ENCODE measurements around the gene SCN7A.

Gene SCN7A

GRCh38 chr2:166494140-166494624 is at the start of gene SCN7A:
TSS of gene SCN7A (minus strand) at chr2:166494249. CDS start at chr2:166477696, 16,553 bp downstream.
- Histone ChIP-seq H3K27me3 (ENCODE audit: insufficient read depth, low read length) (peaks cover 17% of the 10 kb centered on the region), H3K36me3 (ENCODE audit: insufficient read depth, low read depth, low read length) (no peaks in the 10 kb centered on the region), H3K4me3 (ENCODE audit: low read length) (peak within 1 kb of the TSS; percentile 77), H3K9ac (ENCODE audit: low read depth, low read length) (peak within 1 kb of the TSS; percentile 61), H3K9me3 (ENCODE audit: insufficient read depth, low read depth, low read length) (no peaks in the 10 kb centered on the region), H3K4me1 (ENCODE audit: insufficient read depth, low read length) (peaks cover 3% of the 10 kb centered on the region), H3K27ac (ENCODE audit: low read length) (no peak within 1 kb of the TSS)

GRCh38 chr2:166539340-166540162 is 45.5 kb upstream of the SCN7A start:
- no peaks in the 10 kb centered on the region for H3K27me3 ChIP-seq (ENCODE audit: insufficient read depth, low read length)
- H3K36me3 ChIP-seq (ENCODE audit: insufficient read depth, low read depth, low read length) = no peaks in the 10 kb centered on the region
- no peak overlapping the region for H3K4me3 ChIP-seq (ENCODE audit: low read length)
- H3K4me1 ChIP-seq (ENCODE audit: insufficient read depth, low read length) = no peaks in the 10 kb centered on the region
- H3K9ac ChIP-seq (ENCODE audit: low read depth, low read length) = no peak overlapping the region
- H3K27ac ChIP-seq (ENCODE audit: low read length) = no peak overlapping the region
- no peaks in the 10 kb centered on the region for H3K9me3 ChIP-seq (ENCODE audit: insufficient read depth, low read depth, low read length)

GRCh38 chr2:166536111-166536510 is 42.1 kb upstream of the SCN7A start:
- H3K9me3 ChIP-seq (ENCODE audit: insufficient read depth, low read depth, low read length) = no peaks in the 10 kb centered on the region
- H3K9ac ChIP-seq (ENCODE audit: low read depth, low read length) = no peak overlapping the region
- H3K27me3 ChIP-seq (ENCODE audit: insufficient read depth, low read length) = no peaks in the 10 kb centered on the region
- no peaks in the 10 kb centered on the region for H3K36me3 ChIP-seq (ENCODE audit: insufficient read depth, low read depth, low read length)
- no peak overlapping the region for H3K4me3 ChIP-seq (ENCODE audit: low read length)
- no peaks in the 10 kb centered on the region for H3K4me1 ChIP-seq (ENCODE audit: insufficient read depth, low read length)
- no peak overlapping the region for H3K27ac ChIP-seq (ENCODE audit: low read length)

- Histone ChIP-seq H3K27ac (ENCODE audit: low read length) (no peak overlapping the region), H3K4me1 (ENCODE audit: insufficient read depth, low read length) (no peaks in the 10 kb centered on the region; the same call in 1 of the 2 replicates), H3K9me3 (ENCODE audit: insufficient read depth, low read depth, low read length) (no peaks in the 10 kb centered on the region), H3K4me3 (ENCODE audit: low read length) (no peak overlapping the region), H3K9ac (ENCODE audit: low read depth, low read length) (no peak overlapping the region), H3K36me3 (ENCODE audit: insufficient read depth, low read depth, low read length) (no peaks in the 10 kb centered on the region), H3K27me3 (ENCODE audit: insufficient read depth, low read length) (no peaks in the 10 kb centered on the region)
Observed at GRCh38 chr2:166521155-166521554, 27.1 kb upstream of the SCN7A start.

GRCh38 chr2:166520604-166521003 is 26.6 kb upstream of the SCN7A start:
- no peaks in the 10 kb centered on the region for H3K9me3 ChIP-seq (ENCODE audit: insufficient read depth, low read depth, low read length)
- no peak overlapping the region for H3K27ac ChIP-seq (ENCODE audit: low read length)
- no peaks in the 10 kb centered on the region; the same call in 1 of the 2 replicates for H3K4me1 ChIP-seq (ENCODE audit: insufficient read depth, low read length)
- no peaks in the 10 kb centered on the region for H3K27me3 ChIP-seq (ENCODE audit: insufficient read depth, low read length)
- no peaks in the 10 kb centered on the region for H3K36me3 ChIP-seq (ENCODE audit: insufficient read depth, low read depth, low read length)
- no peak overlapping the region for H3K9ac ChIP-seq (ENCODE audit: low read depth, low read length)
- H3K4me3 ChIP-seq (ENCODE audit: low read length) = no peak overlapping the region

- H3K27me3 ChIP-seq (ENCODE audit: insufficient read depth, low read length) = no peaks in the 10 kb centered on the region
- no peaks in the 10 kb centered on the region for H3K36me3 ChIP-seq (ENCODE audit: insufficient read depth, low read depth, low read length)
- no peak overlapping the region for H3K27ac ChIP-seq (ENCODE audit: low read length)
- H3K9me3 ChIP-seq (ENCODE audit: insufficient read depth, low read depth, low read length) = no peaks in the 10 kb centered on the region
- no peak overlapping the region for H3K4me3 ChIP-seq (ENCODE audit: low read length)
- no peaks in the 10 kb centered on the region; the same call in 1 of the 2 replicates for H3K4me1 ChIP-seq (ENCODE audit: insufficient read depth, low read length)
- H3K9ac ChIP-seq (ENCODE audit: low read depth, low read length) = no peak overlapping the region
Observed at GRCh38 chr2:166519391-166519962, 25.4 kb upstream of the SCN7A start.

GRCh38 chr2:166518634-166519390 is 24.8 kb upstream of the SCN7A start:
- no peak overlapping the region for H3K9ac ChIP-seq (ENCODE audit: low read depth, low read length)
- H3K4me3 ChIP-seq (ENCODE audit: low read length) = no peak overlapping the region
- H3K9me3 ChIP-seq (ENCODE audit: insufficient read depth, low read depth, low read length) = no peaks in the 10 kb centered on the region
- H3K27ac ChIP-seq (ENCODE audit: low read length) = no peak overlapping the region
- no peaks in the 10 kb centered on the region for H3K36me3 ChIP-seq (ENCODE audit: insufficient read depth, low read depth, low read length)
- no peaks in the 10 kb centered on the region; the same call in 1 of the 2 replicates for H3K4me1 ChIP-seq (ENCODE audit: insufficient read depth, low read length)
- no peaks in the 10 kb centered on the region for H3K27me3 ChIP-seq (ENCODE audit: insufficient read depth, low read length)

- no peak overlapping the region for H3K4me3 ChIP-seq (ENCODE audit: low read length)
- no peaks in the 10 kb centered on the region for H3K9me3 ChIP-seq (ENCODE audit: insufficient read depth, low read depth, low read length)
- H3K4me1 ChIP-seq (ENCODE audit: insufficient read depth, low read length) = no peaks in the 10 kb centered on the region; the same call in 1 of the 2 replicates
- no peak overlapping the region for H3K9ac ChIP-seq (ENCODE audit: low read depth, low read length)
- no peaks in the 10 kb centered on the region for H3K27me3 ChIP-seq (ENCODE audit: insufficient read depth, low read length)
- H3K36me3 ChIP-seq (ENCODE audit: insufficient read depth, low read depth, low read length) = no peaks in the 10 kb centered on the region
- H3K27ac ChIP-seq (ENCODE audit: low read length) = no peak overlapping the region
Observed at GRCh38 chr2:166517533-166518061, 23.5 kb upstream of the SCN7A start.

GRCh38 chr2:166516712-166517303 is 22.8 kb upstream of the SCN7A start:
- Histone ChIP-seq H3K9me3 (ENCODE audit: insufficient read depth, low read depth, low read length) (no peaks in the 10 kb centered on the region), H3K27me3 (ENCODE audit: insufficient read depth, low read length) (no peaks in the 10 kb centered on the region), H3K36me3 (ENCODE audit: insufficient read depth, low read depth, low read length) (no peaks in the 10 kb centered on the region), H3K27ac (ENCODE audit: low read length) (no peak overlapping the region), H3K4me3 (ENCODE audit: low read length) (no peak overlapping the region), H3K4me1 (ENCODE audit: insufficient read depth, low read length) (no peaks in the 10 kb centered on the region; the same call in 1 of the 2 replicates), H3K9ac (ENCODE audit: low read depth, low read length) (no peak overlapping the region)

- H3K27ac ChIP-seq (ENCODE audit: low read length) = no peak overlapping the region
- H3K4me1 ChIP-seq (ENCODE audit: insufficient read depth, low read length) = no peaks in the 10 kb centered on the region; the same call in 1 of the 2 replicates
- no peaks in the 10 kb centered on the region for H3K27me3 ChIP-seq (ENCODE audit: insufficient read depth, low read length)
- no peak overlapping the region for H3K4me3 ChIP-seq (ENCODE audit: low read length)
- H3K9me3 ChIP-seq (ENCODE audit: insufficient read depth, low read depth, low read length) = no peaks in the 10 kb centered on the region
- no peaks in the 10 kb centered on the region for H3K36me3 ChIP-seq (ENCODE audit: insufficient read depth, low read depth, low read length)
- H3K9ac ChIP-seq (ENCODE audit: low read depth, low read length) = no peak overlapping the region
Observed at GRCh38 chr2:166513952-166514351, 19.9 kb upstream of the SCN7A start.

- H3K4me1 ChIP-seq (ENCODE audit: insufficient read depth, low read length) = peaks cover 3% of the 10 kb centered on the region
- H3K4me3 ChIP-seq (ENCODE audit: low read length) = no peak overlapping the region
- H3K36me3 ChIP-seq (ENCODE audit: insufficient read depth, low read depth, low read length) = no peaks in the 10 kb centered on the region
- no peak overlapping the region for H3K9ac ChIP-seq (ENCODE audit: low read depth, low read length)
- no peaks in the 10 kb centered on the region for H3K9me3 ChIP-seq (ENCODE audit: insufficient read depth, low read depth, low read length)
- peaks cover 4% of the 10 kb centered on the region for H3K27me3 ChIP-seq (ENCODE audit: insufficient read depth, low read length)
- H3K27ac ChIP-seq (ENCODE audit: low read length) = no peak overlapping the region
Observed at GRCh38 chr2:166499281-166499680, 5.2 kb upstream of the SCN7A start.
